ENCODE measurements around the gene DCAF5.

GRCh38 chr14:69114763-69115162, 38.2 kb downstream of the DCAF5 start:
- TF ChIP-seq POLR2AphosphoS5 (IDR thresholded peaks at IDR 0.05; ENCODE audit: borderline replicate concordance, low read depth, low read length): no peak
- no peak for TF ChIP-seq EZH2 (IDR thresholded peaks at IDR 0.05)
- no peak for TF ChIP-seq FOXP2 (optimal IDR thresholded peaks at IDR 0.05; ENCODE audit: control extremely low read depth, extremely low read length, insufficient read depth)

Measured in SK-N-MC (cell line).